Adrenal gland (tissue), 12 donors: ENCODE data around the gene CHMP4A. TPM values are rescaled to one million over a fixed set of nuclear protein-coding genes. Genes with fewer than 3 reads are reported as not detected.
"Not testable (repeated sequence)": the region's sequence is repeated elsewhere in the genome, so short reads cannot be mapped to it uniquely, and the experiment has no call there.

Experiments
- DNase-seq, 7 donors: peaks; one replicate each; pipeline ENCODE4 v3.0.0-alpha.2; 2019 to 2020
- H3K27ac ChIP-seq, 5 donors: fragments of 200-600 bp; sonication (generic) in 4 of 5; 1 replicate in 3 of 5; 2 replicates in 2 of 5; pipeline versions ENCODE4 v1.5.1 to v1.8.0; 2016 to 2020; ENCODE audit warnings: mild to moderate bottlenecking in 1 of 5
- H3K27me3 ChIP-seq: fragments of 200-600 bp; 2 replicates; pipeline ENCODE4 v1.8.0; 2021
- H3K36me3 ChIP-seq, 2 donors: fragments of 200-600 bp; replicated peaks in 1 of 2; 1 replicate in 1 of 2; 2 replicates in 1 of 2; pipeline versions ENCODE4 v1.5.1 to v1.8.0; 2018 to 2022
- H3K4me1 ChIP-seq, 2 donors: fragments of 200-600 bp; replicated peaks in 1 of 2; 1 replicate in 1 of 2; 2 replicates in 1 of 2; pipeline versions ENCODE4 v1.5.1 to v1.8.0; 2018 to 2021
- H3K4me3 ChIP-seq, 4 donors: fragments of 200-600 bp; sonication (generic) in 3 of 4; one replicate each; pipeline ENCODE4 v1.5.1; 2016 to 2018
- H3K9me3 ChIP-seq, 3 donors: fragments of 200-600 bp; sonication (generic) in 1 of 3; replicated peaks in 1 of 3; 1 replicate in 2 of 3; 2 replicates in 1 of 3; pipeline versions ENCODE4 v1.5.1 to v1.8.0; 2016 to 2021
- CTCF ChIP-seq, 6 experiments: fragments of 450-650 bp in 4 of 6; fragments of 200-600 bp in 2 of 6; sonication (generic) in 1 of 6; IDR thresholded peaks; 1 replicate in 5 of 6; 2 replicates in 1 of 6; pipeline versions ENCODE4 v1.5.1 to v1.8.0; 2016 to 2021; ENCODE audit warnings: antibody characterized with exemption in 6 of 6, mild to moderate bottlenecking in 2 of 6, moderate library complexity in 1 of 6
- POLR2A ChIP-seq, 2 donors: fragments of 450-650 bp; IDR thresholded peaks; one replicate each; pipeline ENCODE4 v1.6.1; 2017; ENCODE audit warnings: antibody characterized with exemption in 2 of 2, mild to moderate bottlenecking in 2 of 2, moderate library complexity in 1 of 2
- whole genome bisulfite sequencing, 4 donors: extraction: QIAGEN DNeasy Blood & Tissue Kit in 2 of 4; methylation state at CpG; one replicate each; pipeline versions ENCODE4 v1.1.5 to v1.1.7; 2013 to 2017; 5-methylcytosine and 5-hydroxymethylcytosine counted together
- intact Hi-C, 2 donors: fragments of 100-400 bp; cut with DNase I; formaldehyde crosslinking; loops; one replicate each; pipeline versions ENCODE4 v1.14.1 to v1.15.0; 2022 to 2023
- polyA plus RNA-seq, 3 donors: library from polyadenylated mRNA; stranded (reverse); fragments of 200-250 nt in 2 of 3; fragments of 350-450 nt in 1 of 3; fragmentation: Illumina TruSeq in 1 of 3; extraction: RNeasy Lipid Tissue Mini Kit (QIAGEN cat#74804) in 1 of 3; gene quantifications; one replicate each; pipeline ENCODE4 v1.2.3, GENCODE V29; 2013 to 2014
- total RNA-seq, 9 donors: library from RNA; depleted of rRNA in 4 of 9; stranded (reverse); fragments of >200 nt in 4 of 9; fragments of 120-200 nt in 1 of 9; fragmentation: NEBNext Ultra II Directional in 1 of 9; extraction: Animal tissue kit (Norgen Biotek cat#: 25700) in 1 of 9; gene quantifications; one replicate each; pipeline versions ENCODE4 v1.1.0 to v1.2.4, GENCODE V29; 2013 to 2023
- donor health status: healthy with polysubstance abuse.
- donor health status: Bipolar disorder and iron deficiency.
- donor health status: DM: yes; HTN: yes; CAD: no.
- donor health status: DM: no; HTN: no; CAD: no.
- donor health status: DM: no; HTN: no; CAD: no.
- donor health status: DM: yes; HTN: yes; CAD: no.

The CHMP4A gene
- total and polyA plus RNA-seq, 12 donors, result 32.9 to 118 (median 59.0) TPM

- TF ChIP-seq POLR2A (IDR thresholded peaks at IDR 0.05), result no peak
- no peak for TF ChIP-seq CTCF (IDR thresholded peaks at IDR 0.05)
- intact Hi-C loops, result no loop called here
- no peaks in the 10 kb centered on the region for H3K9me3 ChIP-seq
Observed at GRCh38 chr14:24228902-24229301, 15.6 kb upstream of the CHMP4A start.

GRCh38 chr14:24226473-24226872 lies 13.2 kb upstream of the CHMP4A start:
- Histone ChIP-seq H3K4me1 (peaks cover 8 to 14% of the 10 kb centered on the region in 2 donors), H3K27ac (no peak overlapping the region), H3K9me3 (no peaks in the 10 kb centered on the region), H3K4me3 (no peak overlapping the region), H3K36me3 (peaks cover 0 to 13% of the 10 kb centered on the region in 2 donors), H3K27me3 (no peaks in the 10 kb centered on the region)
- WGBS, 4 donors, result 81 to 92% (median 85%) methylated on average over 1 of the region's 1 CpG
- intact Hi-C loops, result no loop called here
- TF ChIP-seq POLR2A (IDR thresholded peaks at IDR 0.05) (no peak), CTCF (IDR thresholded peaks at IDR 0.05) (no peak)
- DNase-seq, result no peak

More at GRCh38 chr14:24228902-24229301, 15.6 kb upstream of the CHMP4A start:
- peak in 1 of 7 donors; percentile 10 for DNase-seq
- Histone ChIP-seq H3K27ac (no peak overlapping the region), H3K27me3 (no peaks in the 10 kb centered on the region), H3K4me3 (no peak overlapping the region), H3K4me1 (peaks cover 21 to 24% of the 10 kb centered on the region in 2 donors), H3K36me3 (peaks cover 0 to 13% of the 10 kb centered on the region in 2 donors)
- whole genome bisulfite sequencing, 4 donors, result 0 to 50% (median 21%) methylated on average over 1 of the region's 1 CpG

- TF ChIP-seq CTCF (IDR thresholded peaks at IDR 0.05), result no peak
- no peak for TF ChIP-seq POLR2A (IDR thresholded peaks at IDR 0.05)
- DNase-seq, result peak in 1 of 7 donors; percentile 12
- Histone ChIP-seq H3K36me3 (peaks cover 0 to 13% of the 10 kb centered on the region in 2 donors), H3K4me3 (no peak overlapping the region), H3K9me3 (no peaks in the 10 kb centered on the region), H3K27ac (no peak overlapping the region), H3K27me3 (no peaks in the 10 kb centered on the region), H3K4me1 (peaks cover 0 to 5% of the 10 kb centered on the region in 2 donors)
- WGBS, 4 donors, result 86 to 89% (median 88%) methylated on average over 7 of the region's 7 CpGs
- intact Hi-C loops, result no loop called here
Observed at GRCh38 chr14:24224618-24225071, 11.4 kb upstream of the CHMP4A start.

- H3K27me3 ChIP-seq, H3K4me1 ChIP-seq, intact Hi-C loops, H3K9me3 ChIP-seq, H3K4me3 ChIP-seq, H3K27ac ChIP-seq: not testable (repeated sequence)
- peaks cover 0 to 10% of the 10 kb centered on the region in 2 donors for H3K36me3 ChIP-seq
- DNase-seq, result peak in 2 of 7 donors; percentile 3 to 30
- 96 to 99% (median 97%) methylated on average over 4 of the region's 4 CpGs for WGBS, 4 donors
Observed at GRCh38 chr14:24222987-24223386, 9.7 kb upstream of the CHMP4A start.

GRCh38 chr14:24219521-24219920 lies 6.2 kb upstream of the CHMP4A start:
- no peak for TF ChIP-seq CTCF (IDR thresholded peaks at IDR 0.05)

More at GRCh38 chr14:24219521-24219920, 6.2 kb upstream of the CHMP4A start:
- H3K4me3 ChIP-seq, result no peak overlapping the region
- peak in 1 of 7 donors; percentile 6 for DNase-seq
- intact Hi-C loops, result no loop called here
- peaks cover 0 to 7% of the 10 kb centered on the region in 2 donors for H3K36me3 ChIP-seq
- H3K4me1 ChIP-seq, result peaks cover 4 to 10% of the 10 kb centered on the region in 2 donors
- 53 to 61% (median 59%) methylated on average over 3 of the region's 3 CpGs for WGBS, 4 donors
- no peaks in the 10 kb centered on the region for H3K27me3 ChIP-seq
- H3K9me3 ChIP-seq, result no peaks in the 10 kb centered on the region
- no peak overlapping the region for H3K27ac ChIP-seq
